HCT116 (cell line): ENCODE measurements around the gene TMEM106C. TPM values are rescaled to one million over a fixed set of nuclear protein-coding genes. Genes with fewer than 3 reads are reported as not detected.

Experiments used
- ATAC-seq: fragments of 200-7000 bp; cut with Tn5 transposase; 2 replicates; pipeline ENCODE4 v1.9.1; 2020; ENCODE audit warnings: mild to moderate bottlenecking, moderate library complexity
- BruUV-seq: library from RNA; stranded (reverse); fragments of 400-500 nt; replicated peaks from 2 replicates; lab custom pipeline; 2021; lab: Mats Ljungman, UMichigan
- CTCF ChIA-PET: fragments of 300-600 bp; sonication (Branson Sonifier 250); formaldehyde crosslinking; loops from one replicate; lab custom pipeline; 2021; ENCODE audit warnings: antibody characterized with exemption; lab: Charles Lee
- POLR2A ChIA-PET: fragments of 300-600, 350-600 bp; sonication (Branson Sonifier 250); formaldehyde crosslinking; loops from one replicate; lab custom pipeline; 2021; ENCODE audit warnings: antibody characterized with exemption; lab: Charles Lee
- RAD21 ChIA-PET, 2 experiments: fragments of 300-600 bp; sonication (Branson Sonifier 250); formaldehyde crosslinking; loops; one replicate each; lab custom pipeline; 2023; ENCODE audit warnings: low total read pairs in 2 of 2; ENCODE audit not compliant: uncharacterized antibody in 2 of 2, unreplicated experiment in 2 of 2, low non-redundant PET in 1 of 2; lab: Charles Lee
- DNase-seq: peaks from one replicate; pipeline ENCODE4 v3.0.0-alpha.2; 2010; ENCODE audit warnings: low read depth, low spot score
- H2AFZ ChIP-seq: fragments of 200-600 bp; shearing (Covaris generic), sonication (generic); 2 replicates; pipeline ENCODE4 v1.6.1; 2017; ENCODE audit warnings: low read depth, mixed run types, mixed read lengths, antibody characterized with exemption, low read length; ENCODE audit not compliant: poor library complexity, severe bottlenecking
- H3K27ac ChIP-seq: 2 replicates; pipeline ENCODE4 v1.5.1; 2012; ENCODE audit warnings: low read depth, low read length
- H3K27me3 ChIP-seq: fragments of 200-600 bp; sonication (generic); 2 replicates; pipeline ENCODE4 v1.6.1; 2016; ENCODE audit warnings: mixed run types, low read length, mixed read lengths; ENCODE audit not compliant: insufficient read depth
- H3K36me3 ChIP-seq, 2 experiments: fragments of 200-500 bp in 1 of 2; fragments of 200-600 bp in 1 of 2; sonication (Bioruptor generic) in 1 of 2; sonication (generic) in 1 of 2; 2 replicates each; pipeline versions ENCODE4 v1.5.1 to v1.6.1; 2014 to 2016; ENCODE audit warnings: low read length in 2 of 2, inconsistent platforms in 1 of 2, mixed read lengths in 1 of 2, mixed run types in 1 of 2; ENCODE audit not compliant: insufficient read depth in 2 of 2, control insufficient read depth in 1 of 2
- H3K4me1 ChIP-seq, 2 experiments: fragments of 200-600 bp in 1 of 2; sonication (generic) in 1 of 2; 2 replicates each; pipeline versions ENCODE4 v1.5.1 to v1.6.1; 2012 to 2017; ENCODE audit warnings: low read length in 2 of 2, inconsistent platforms in 1 of 2, mild to moderate bottlenecking in 1 of 2, mixed read lengths in 1 of 2, mixed run types in 1 of 2, moderate library complexity in 1 of 2; ENCODE audit not compliant: insufficient read depth in 2 of 2, control insufficient read depth in 1 of 2
- H3K4me2 ChIP-seq: fragments of 200-600 bp; sonication (generic); 2 replicates; pipeline ENCODE4 v1.6.1; 2017; ENCODE audit warnings: mixed run types, low read length, mixed read lengths
- H3K4me3 ChIP-seq, 2 experiments: fragments of 200-600 bp in 1 of 2; sonication (generic) in 1 of 2; replicated peaks in 1 of 2; 2 replicates each; pipeline ENCODE4 v1.5.1; 2011 to 2016; ENCODE audit warnings: low read length in 2 of 2, control low read depth in 1 of 2, low read depth in 1 of 2, mild to moderate bottlenecking in 1 of 2, mixed read lengths in 1 of 2, mixed run types in 1 of 2
- H3K79me2 ChIP-seq: fragments of 200-600 bp; sonication (generic); 2 replicates; pipeline ENCODE4 v1.6.1; 2017; ENCODE audit warnings: mild to moderate bottlenecking, mixed run types, low read length, moderate library complexity, mixed read lengths; ENCODE audit not compliant: insufficient read depth
- H3K9ac ChIP-seq: fragments of 200-600 bp; sonication (generic); 2 replicates; pipeline ENCODE4 v1.6.1; 2016; ENCODE audit warnings: low read length, mixed read lengths
- H3K9me2 ChIP-seq: fragments of 200-600 bp; sonication (generic), shearing (Covaris generic); 2 replicates; pipeline ENCODE4 v1.6.1; 2017; ENCODE audit warnings: mixed run types, mild to moderate bottlenecking, moderate library complexity; ENCODE audit not compliant: insufficient read depth
- H3K9me3 ChIP-seq, 2 experiments: fragments of 200-500 bp in 1 of 2; fragments of 200-600 bp in 1 of 2; sonication (Bioruptor generic) in 1 of 2; sonication (generic) in 1 of 2; 2 replicates each; pipeline ENCODE4 v1.6.1; 2014 to 2017; ENCODE audit warnings: low read length in 2 of 2, mixed read lengths in 2 of 2, inconsistent platforms in 1 of 2, low read depth in 1 of 2, mild to moderate bottlenecking in 1 of 2, mixed run types in 1 of 2, moderate library complexity in 1 of 2; ENCODE audit not compliant: control insufficient read depth in 1 of 2, insufficient read depth in 1 of 2
- H4K20me1 ChIP-seq: fragments of 200-600 bp; sonication (generic), shearing (Covaris generic); 2 replicates; pipeline ENCODE4 v1.6.1; 2017; ENCODE audit warnings: mixed run types, mild to moderate bottlenecking, moderate library complexity; ENCODE audit not compliant: insufficient read depth
- CEBPB ChIP-seq: IDR thresholded peaks from 2 replicates; pipeline ENCODE4 v1.6.1; 2012; ENCODE audit warnings: low read depth
- EZH2 ChIP-seq: fragments of 200-600 bp; sonication (generic); IDR thresholded peaks from 2 replicates; pipeline ENCODE4 v1.6.1; 2017; ENCODE audit warnings: antibody characterized with exemption, mixed run types
- JUND ChIP-seq: IDR thresholded peaks from 2 replicates; pipeline ENCODE4 v1.6.1; 2012
- POLR2AphosphoS5 ChIP-seq: IDR thresholded peaks from 2 replicates; pipeline ENCODE4 v1.6.1; 2011; ENCODE audit warnings: mild to moderate bottlenecking, low read depth, low read length, moderate library complexity
- SRF ChIP-seq: IDR thresholded peaks from 2 replicates; pipeline ENCODE4 v1.6.1; 2012; ENCODE audit warnings: low read depth
- ZFX ChIP-seq: fragments of 450-650 bp; IDR thresholded peaks from 2 replicates; pipeline ENCODE4 v1.6.1; 2017
- intact Hi-C: fragments of 100-400 bp; cut with micrococcal nuclease; formaldehyde crosslinking; loops from 2 replicates; pipeline ENCODE4 v1.10.0; 2022
- total RNA-seq: library from RNA; stranded (reverse); gene quantifications from one replicate; pipeline ENCODE4 v1.2.1, GENCODE V29; 2021; ENCODE audit not compliant: unreplicated experiment
- TF ChIP-seq, protein P1 (sequence below): IDR thresholded peaks from 2 replicates; pipeline ENCODE4 v1.6.1; 2012

The TMEM106C gene
- total RNA-seq, 1 experiment from 2014 or later = 94.7 TPM

DNA sequence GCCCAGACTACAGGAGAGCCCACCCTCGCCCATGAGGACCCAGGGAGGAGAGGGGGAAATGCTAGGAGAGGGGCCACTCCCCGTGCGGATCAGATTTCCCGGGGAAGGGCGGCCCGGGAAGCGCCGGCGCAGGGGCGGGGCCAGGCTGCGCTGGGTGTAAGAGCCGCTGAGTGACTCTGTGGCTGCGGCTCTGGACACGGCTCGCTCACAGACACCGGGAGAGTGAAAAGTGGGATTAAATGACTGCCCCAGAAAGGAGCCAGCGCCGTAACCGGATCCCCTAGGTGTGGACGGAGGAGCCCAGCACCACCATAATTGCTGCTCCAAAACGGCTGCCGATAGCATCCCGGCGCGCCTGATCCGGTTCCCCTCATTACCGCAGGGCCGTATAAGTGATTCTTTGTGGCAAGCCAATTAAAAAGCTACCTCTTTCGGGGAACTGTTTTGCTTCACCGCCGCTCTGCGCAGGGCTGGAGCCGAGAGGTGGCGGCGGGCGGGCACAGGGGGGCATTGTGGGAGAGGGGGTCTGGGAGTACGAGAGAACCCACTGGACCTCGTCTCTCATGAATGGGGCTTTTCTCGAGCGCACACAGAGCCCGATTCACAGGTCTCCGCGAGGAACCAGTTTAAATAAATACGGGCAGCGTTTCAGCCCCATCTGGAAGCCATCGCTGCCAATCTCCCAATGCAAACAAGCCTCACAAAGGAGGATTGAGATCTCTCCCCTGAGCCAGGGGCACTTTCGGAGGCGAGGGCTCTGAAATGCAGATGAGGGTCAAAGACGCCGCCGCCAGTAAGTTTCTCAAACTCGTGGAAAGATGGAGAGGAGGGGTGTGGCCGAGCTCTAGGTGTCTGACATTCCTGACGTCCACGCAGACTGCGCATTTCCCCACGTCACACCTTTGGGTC is 38.4 kb downstream of the TMEM106C start:
- Histone ChIP-seq H3K4me1 (peaks cover 9 to 21% of the 10 kb centered on the region in 2 experiments), H3K4me2 (peak overlapping the region; percentile 96), H3K27me3 (peaks cover 8% of the 10 kb centered on the region; the same call in 1 of the 2 replicates), H2AFZ (peak overlapping the region; percentile 95), H3K9me2 (no peaks in the 10 kb centered on the region), H4K20me1 (no peaks in the 10 kb centered on the region), H3K9me3 (no peaks in the 10 kb centered on the region), H3K9ac (peak overlapping the region; percentile 51), H3K27ac (no peak overlapping the region), H3K79me2 (no peaks in the 10 kb centered on the region), H3K36me3 (no peaks in the 10 kb centered on the region), H3K4me3 (peak overlapping the region; percentile 64 to 70)
- intact Hi-C loops = no loop called here
- RAD21 ChIA-PET = no interaction called here
- peak; percentile 96 for ATAC-seq
- POLR2A ChIA-PET = no interaction called here
- CTCF ChIA-PET = no interaction called here
- TF ChIP-seq, protein P1, sequence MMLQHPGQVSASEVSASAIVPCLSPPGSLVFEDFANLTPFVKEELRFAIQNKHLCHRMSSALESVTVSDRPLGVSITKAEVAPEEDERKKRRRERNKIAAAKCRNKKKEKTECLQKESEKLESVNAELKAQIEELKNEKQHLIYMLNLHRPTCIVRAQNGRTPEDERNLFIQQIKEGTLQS = no peak
- peak; percentile 71 for TF ChIP-seq POLR2AphosphoS5
- BruUV-seq = no TSS peak
- DNase-seq = peak; percentile 4

DNA sequence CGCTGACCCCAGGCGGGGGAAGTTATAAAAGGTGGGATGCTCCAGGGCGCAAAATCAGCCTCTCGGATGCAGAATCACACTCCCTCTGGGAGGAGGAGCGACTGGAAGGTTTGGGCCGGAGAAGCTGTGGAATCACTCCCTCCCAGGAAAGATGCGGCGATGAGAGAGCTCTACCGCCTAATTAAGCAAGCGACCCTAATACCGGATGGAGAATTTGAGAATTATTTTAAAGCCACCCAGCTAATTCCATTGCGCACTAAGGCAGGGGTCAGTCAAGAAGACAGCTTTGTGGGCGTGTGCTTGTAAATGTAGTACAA is 39.0 kb downstream of the TMEM106C start:
- peak overlapping the region; percentile 95 for H2AFZ ChIP-seq
- ATAC-seq = no peak
- H3K9me3 ChIP-seq = no peaks in the 10 kb centered on the region
- BruUV-seq = no TSS peak
- H3K79me2 ChIP-seq = no peaks in the 10 kb centered on the region
- TF ChIP-seq CEBPB = no peak
- TF ChIP-seq SRF = no peak
- no peak for TF ChIP-seq ZFX
- TF ChIP-seq EZH2 = no peak
- no peak for TF ChIP-seq JUND
- ChIA-PET CTCF (no interaction called here), RAD21 (no interaction called here), POLR2A (no interaction called here)
- no peak overlapping the region for H3K27ac ChIP-seq
- peak overlapping the region; percentile 96 for H3K4me2 ChIP-seq
- intact Hi-C loops = no loop called here
- no peaks in the 10 kb centered on the region for H4K20me1 ChIP-seq
- H3K27me3 ChIP-seq = peaks cover 5% of the 10 kb centered on the region; the same call in 1 of the 2 replicates
- no peaks in the 10 kb centered on the region for H3K9me2 ChIP-seq
- peaks cover 9 to 21% of the 10 kb centered on the region in 2 experiments for H3K4me1 ChIP-seq
- H3K36me3 ChIP-seq = no peaks in the 10 kb centered on the region
- peak overlapping the region; percentile 64 to 70; a peak in 3 of 4 replicates for H3K4me3 ChIP-seq
- DNase-seq = no peak
- H3K9ac ChIP-seq = no peak overlapping the region
